GM21515 (cell line): Measurements from ENCODE around the gene MATN1.

Experiments
- ATAC-seq: cut with Tn5 transposase; IDR thresholded peaks from one replicate; pipeline ENCODE4 v1.9.1; 2021; ENCODE audit not compliant: unreplicated experiment

MATN1 gene

GRCh38 chr1:30665216-30666010 is 58.0 kb downstream of the MATN1 start:
- no peak for ATAC-seq

GRCh38 chr1:30664103-30664755 is 59.2 kb downstream of the MATN1 start:
- no peak for ATAC-seq

GRCh38 chr1:30663596-30664091 is 59.7 kb downstream of the MATN1 start:
- no peak for ATAC-seq

- ATAC-seq, result no peak
Observed at GRCh38 chr1:30662291-30662840, 61.0 kb downstream of the MATN1 start.

GRCh38 chr1:30661311-30661710 is 62.1 kb downstream of the MATN1 start:
- ATAC-seq, result no peak
